Mesenchymal stem cell (in vitro differentiated cells and primary cell): Measurements from ENCODE around the gene FKTN.

Source experiments
- DNase-seq: peaks from one replicate; pipeline ENCODE4 v3.0.0-alpha.2; 2013
- H2AFZ ChIP-seq: one replicate; pipeline ENCODE4 v1.6.1; 2013; ENCODE audit warnings: low read depth, mild to moderate bottlenecking, control low read depth, inconsistent platforms, low read length, moderate library complexity
- H2AK5ac ChIP-seq: 2 replicates; pipeline ENCODE4 v1.6.1; 2013; ENCODE audit warnings: low read length, moderate library complexity, mild to moderate bottlenecking, inconsistent platforms; ENCODE audit not compliant: severe bottlenecking
- H2BK120ac ChIP-seq: one replicate; pipeline ENCODE4 v1.6.1; 2013; ENCODE audit warnings: low read depth, mild to moderate bottlenecking, inconsistent platforms, low read length, moderate library complexity
- H2BK12ac ChIP-seq, 2 experiments: one replicate each; pipeline ENCODE4 v1.6.1; 2013; ENCODE audit warnings: inconsistent platforms in 2 of 2, low read length in 2 of 2, mild to moderate bottlenecking in 2 of 2, moderate library complexity in 2 of 2, control low read depth in 1 of 2
- H2BK15ac ChIP-seq: one replicate; pipeline ENCODE4 v1.6.1; 2013; ENCODE audit warnings: mild to moderate bottlenecking, low read depth, inconsistent platforms; ENCODE audit not compliant: poor library complexity, severe bottlenecking
- H2BK5ac ChIP-seq: 2 replicates; pipeline ENCODE4 v1.6.1; 2013; ENCODE audit warnings: low read depth, mild to moderate bottlenecking, low read length, control low read depth, inconsistent platforms; ENCODE audit not compliant: poor library complexity, severe bottlenecking
- H3K14ac ChIP-seq, 2 experiments: one replicate each; pipeline ENCODE4 v1.6.1; 2013; ENCODE audit warnings: inconsistent platforms in 2 of 2, low read length in 2 of 2, control low read depth in 1 of 2, mild to moderate bottlenecking in 1 of 2, moderate library complexity in 1 of 2
- H3K18ac ChIP-seq, 2 experiments: one replicate each; pipeline ENCODE4 v1.6.1; 2013; ENCODE audit warnings: inconsistent platforms in 2 of 2, low read length in 2 of 2, control low read depth in 1 of 2, low read depth in 1 of 2, mild to moderate bottlenecking in 1 of 2
- H3K23ac ChIP-seq, 2 experiments: one replicate each; pipeline ENCODE4 v1.6.1; 2013; ENCODE audit warnings: inconsistent platforms in 2 of 2, low read length in 2 of 2, mild to moderate bottlenecking in 2 of 2, moderate library complexity in 2 of 2, control low read depth in 1 of 2
- H3K27ac ChIP-seq: 2 replicates; pipeline ENCODE4 v1.5.1; 2013; ENCODE audit warnings: mild to moderate bottlenecking, moderate library complexity, low read length, control low read depth, inconsistent platforms; ENCODE audit not compliant: poor library complexity, severe bottlenecking
- H3K27me3 ChIP-seq, 2 experiments: 2 replicates each; pipeline versions ENCODE4 v1.6.1 to v1.7.0; 2013; ENCODE audit warnings: low read length in 2 of 2, mild to moderate bottlenecking in 2 of 2, moderate library complexity in 2 of 2, control low read depth in 1 of 2, inconsistent platforms in 1 of 2; ENCODE audit not compliant: control insufficient read depth in 1 of 2, insufficient read depth in 1 of 2
- H3K36me3 ChIP-seq, 2 experiments: 2 replicates each; pipeline versions ENCODE4 v1.6.1 to v1.7.0; 2013; ENCODE audit warnings: low read length in 2 of 2, control low read depth in 1 of 2, inconsistent platforms in 1 of 2, low read depth in 1 of 2, mild to moderate bottlenecking in 1 of 2; ENCODE audit not compliant: insufficient read depth in 2 of 2, control insufficient read depth in 1 of 2
- H3K4ac ChIP-seq, 2 experiments: one replicate each; pipeline ENCODE4 v1.6.1; 2013; ENCODE audit warnings: inconsistent platforms in 2 of 2, low read length in 2 of 2, mild to moderate bottlenecking in 2 of 2, moderate library complexity in 2 of 2, control low read depth in 1 of 2, low read depth in 1 of 2
- H3K4me1 ChIP-seq: 2 replicates; pipeline ENCODE4 v1.6.1; 2013; ENCODE audit warnings: low read depth, low read length, control low read depth; ENCODE audit not compliant: control insufficient read depth, insufficient read depth
- H3K4me2 ChIP-seq: 2 replicates; pipeline ENCODE4 v1.6.1; 2013; ENCODE audit warnings: low read length, mild to moderate bottlenecking, inconsistent platforms; ENCODE audit not compliant: poor library complexity, severe bottlenecking
- H3K4me3 ChIP-seq, 2 experiments: 2 replicates each; pipeline versions ENCODE4 v1.5.1 to v1.7.0; 2013; ENCODE audit warnings: low read length in 2 of 2, mild to moderate bottlenecking in 2 of 2, control low read depth in 1 of 2, low read depth in 1 of 2; ENCODE audit not compliant: insufficient read depth in 1 of 2
- H3K79me1 ChIP-seq: replicated peaks from 2 replicates; pipeline ENCODE4 v1.6.1; 2013; ENCODE audit warnings: mild to moderate bottlenecking, control low read depth, low read length, inconsistent platforms; ENCODE audit not compliant: poor library complexity, severe bottlenecking
- H3K9ac ChIP-seq: 2 replicates; pipeline ENCODE4 v1.7.0; 2013; ENCODE audit warnings: mild to moderate bottlenecking, low read length, moderate library complexity
- H3K9me3 ChIP-seq: 2 replicates; pipeline ENCODE4 v1.7.0; 2013; ENCODE audit warnings: mild to moderate bottlenecking, low read length; ENCODE audit not compliant: control insufficient read depth
- H4K8ac ChIP-seq: one replicate; pipeline ENCODE4 v1.6.1; 2013; ENCODE audit warnings: inconsistent platforms, mild to moderate bottlenecking, low read length, moderate library complexity
- H4K91ac ChIP-seq: one replicate; pipeline ENCODE4 v1.6.1; 2013; ENCODE audit warnings: mild to moderate bottlenecking, low read length, inconsistent platforms
- WGBS: methylation state at CpG from one replicate; pipeline ENCODE4 v1.1.7; 2013; ENCODE audit warnings: mixed read lengths; 5-methylcytosine and 5-hydroxymethylcytosine counted together

FKTN gene

GRCh38 chr9:105681724-105682123 lies 123.8 kb downstream of the FKTN start:
- Histone ChIP-seq H3K27ac (no peak overlapping the region), H2BK5ac (no peak overlapping the region), H3K36me3 (no peaks in the 10 kb centered on the region), H2AFZ (no peak overlapping the region), H2BK120ac (no peak overlapping the region), H3K4me3 (no peak overlapping the region), H2BK12ac (no peak overlapping the region), H2BK15ac (no peak overlapping the region), H3K27me3 (peaks cover 0 to 6% of the 10 kb centered on the region in 2 experiments), H3K79me1 (no peaks in the 10 kb centered on the region), H4K8ac (no peak overlapping the region), H3K9ac (no peak overlapping the region), H3K18ac (no peak overlapping the region), H3K14ac (no peak overlapping the region), H3K23ac (no peak overlapping the region), H4K91ac (no peak overlapping the region), H3K4me1 (no peaks in the 10 kb centered on the region), H3K4ac (no peak overlapping the region), H3K9me3 (no peaks in the 10 kb centered on the region), H3K4me2 (no peak overlapping the region), H2AK5ac (no peak overlapping the region)
- DNase-seq, result peak; percentile 88
- WGBS, result no CpG with 5 or more reads among the region's 1 CpG

- Histone ChIP-seq H3K4me3 (no peak overlapping the region), H2AK5ac (no peak overlapping the region), H2BK15ac (no peak overlapping the region), H2BK120ac (no peak overlapping the region), H3K4me2 (no peak overlapping the region), H3K36me3 (no peaks in the 10 kb centered on the region), H2AFZ (no peak overlapping the region), H3K4ac (no peak overlapping the region), H3K14ac (no peak overlapping the region), H3K9me3 (no peaks in the 10 kb centered on the region), H3K27ac (no peak overlapping the region), H3K79me1 (no peaks in the 10 kb centered on the region), H3K23ac (no peak overlapping the region), H3K4me1 (no peaks in the 10 kb centered on the region), H2BK5ac (no peak overlapping the region), H4K91ac (no peak overlapping the region), H3K18ac (no peak overlapping the region), H3K9ac (no peak overlapping the region), H3K27me3 (peaks cover 0 to 3% of the 10 kb centered on the region in 2 experiments), H4K8ac (no peak overlapping the region), H2BK12ac (no peak overlapping the region)
- 93% methylated on average over 1 of the region's 1 CpG for WGBS
- no peak for DNase-seq
Observed at GRCh38 chr9:105683688-105684275, 125.9 kb downstream of the FKTN start.

GRCh38 chr9:105686936-105687335 lies 129.0 kb downstream of the FKTN start:
- peaks cover 4 to 7% of the 10 kb centered on the region in 2 experiments for H3K27me3 ChIP-seq
- H3K27ac ChIP-seq, result no peak overlapping the region
- H3K4ac ChIP-seq, result no peak overlapping the region
- H3K18ac ChIP-seq, result no peak overlapping the region
- no peak overlapping the region for H2BK15ac ChIP-seq
- H2AK5ac ChIP-seq, result no peak overlapping the region
- H3K9ac ChIP-seq, result no peak overlapping the region
- no peak for DNase-seq
- H2BK5ac ChIP-seq, result no peak overlapping the region
- H2BK12ac ChIP-seq, result no peak overlapping the region
- H2AFZ ChIP-seq, result no peak overlapping the region
- H3K4me1 ChIP-seq, result no peaks in the 10 kb centered on the region
- H2BK120ac ChIP-seq, result no peak overlapping the region
- no peak overlapping the region for H3K23ac ChIP-seq
- WGBS, result 96% methylated on average over 4 of the region's 4 CpGs
- no peaks in the 10 kb centered on the region for H3K79me1 ChIP-seq
- H3K36me3 ChIP-seq, result no peaks in the 10 kb centered on the region
- H3K4me3 ChIP-seq, result no peak overlapping the region
- no peak overlapping the region for H3K14ac ChIP-seq
- H3K4me2 ChIP-seq, result no peak overlapping the region
- H4K8ac ChIP-seq, result no peak overlapping the region
- H4K91ac ChIP-seq, result no peak overlapping the region
- H3K9me3 ChIP-seq, result no peaks in the 10 kb centered on the region
